Lower leg skin (tissue), 3 donors: ENCODE measurements around the gene PRPF6.

Experiments
- CTCF ChIP-seq, 3 donors: fragments of 450-650 bp; IDR thresholded peaks; one replicate each; pipeline ENCODE4 v1.5.1; 2016; ENCODE audit warnings: antibody characterized with exemption in 3 of 3, mild to moderate bottlenecking in 3 of 3, moderate library complexity in 2 of 3
- POLR2A ChIP-seq, 2 donors: fragments of 450-650 bp; IDR thresholded peaks; one replicate each; pipeline ENCODE4 v1.6.1; 2016 to 2017; ENCODE audit warnings: antibody characterized with exemption in 2 of 2, mild to moderate bottlenecking in 1 of 2, moderate library complexity in 1 of 2

GRCh38 chr20:63973160-63973479, 7.8 kb upstream of the PRPF6 start:
- TF ChIP-seq CTCF (IDR thresholded peaks at IDR 0.05), result no peak
- TF ChIP-seq POLR2A (IDR thresholded peaks at IDR 0.05), result no peak
